ENCODE results near the gene RBM47.

Gene RBM47

DNA sequence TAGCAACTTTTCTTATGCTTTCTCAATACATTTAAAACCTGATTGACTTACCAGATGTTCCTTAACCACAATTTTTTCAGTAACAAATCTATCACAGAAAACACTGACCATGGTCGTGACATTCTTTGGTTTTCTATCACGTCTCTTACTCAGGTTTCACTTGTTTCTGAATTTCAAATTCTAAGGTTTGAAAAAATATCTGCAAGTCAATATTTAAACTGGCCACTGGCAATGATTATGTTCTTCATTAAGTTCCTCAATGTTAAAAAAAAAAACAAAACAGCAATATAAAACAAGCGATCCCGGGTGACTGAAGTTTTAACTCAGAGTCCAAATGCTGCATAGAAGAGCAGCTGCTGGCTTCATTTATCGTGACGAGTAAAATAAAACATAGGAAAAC is 128.9 kb downstream of the RBM47 start:
- no peak for DNase-seq (ENCODE audit: low read depth)
- TF ChIP-seq, protein P1, sequence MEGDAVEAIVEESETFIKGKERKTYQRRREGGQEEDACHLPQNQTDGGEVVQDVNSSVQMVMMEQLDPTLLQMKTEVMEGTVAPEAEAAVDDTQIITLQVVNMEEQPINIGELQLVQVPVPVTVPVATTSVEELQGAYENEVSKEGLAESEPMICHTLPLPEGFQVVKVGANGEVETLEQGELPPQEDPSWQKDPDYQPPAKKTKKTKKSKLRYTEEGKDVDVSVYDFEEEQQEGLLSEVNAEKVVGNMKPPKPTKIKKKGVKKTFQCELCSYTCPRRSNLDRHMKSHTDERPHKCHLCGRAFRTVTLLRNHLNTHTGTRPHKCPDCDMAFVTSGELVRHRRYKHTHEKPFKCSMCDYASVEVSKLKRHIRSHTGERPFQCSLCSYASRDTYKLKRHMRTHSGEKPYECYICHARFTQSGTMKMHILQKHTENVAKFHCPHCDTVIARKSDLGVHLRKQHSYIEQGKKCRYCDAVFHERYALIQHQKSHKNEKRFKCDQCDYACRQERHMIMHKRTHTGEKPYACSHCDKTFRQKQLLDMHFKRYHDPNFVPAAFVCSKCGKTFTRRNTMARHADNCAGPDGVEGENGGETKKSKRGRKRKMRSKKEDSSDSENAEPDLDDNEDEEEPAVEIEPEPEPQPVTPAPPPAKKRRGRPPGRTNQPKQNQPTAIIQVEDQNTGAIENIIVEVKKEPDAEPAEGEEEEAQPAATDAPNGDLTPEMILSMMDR (conservative IDR thresholded peaks at IDR 0.05; ENCODE audit: low read depth, low read length) = no peak
- no peak overlapping the region for H3K4me3 ChIP-seq (ENCODE audit: low read length)

DNA sequence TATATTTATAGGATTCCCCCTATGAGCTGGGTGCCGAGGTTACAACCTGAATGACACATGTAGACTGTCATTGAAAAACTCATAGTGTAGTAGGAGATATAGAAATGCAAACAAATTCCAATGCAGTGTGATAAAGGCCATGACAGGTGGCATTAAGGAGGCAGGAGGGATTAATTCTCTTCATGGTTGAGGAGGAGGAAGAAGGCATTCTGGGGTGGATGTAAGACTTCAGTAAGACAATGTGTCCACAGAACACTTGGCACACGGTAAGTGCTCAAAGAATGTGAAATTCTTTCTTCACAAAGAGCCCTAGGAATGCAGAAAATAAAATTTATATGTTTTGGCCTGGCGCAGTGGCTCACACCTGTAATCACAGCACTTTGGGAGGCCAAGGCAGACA is 136.5 kb downstream of the RBM47 start:
- no peak overlapping the region for H3K4me3 ChIP-seq (ENCODE audit: low read length)
- DNase-seq (ENCODE audit: low read depth) = no peak
- TF ChIP-seq, protein P1 (conservative IDR thresholded peaks at IDR 0.05; ENCODE audit: low read depth, low read length) = no peak

DNA sequence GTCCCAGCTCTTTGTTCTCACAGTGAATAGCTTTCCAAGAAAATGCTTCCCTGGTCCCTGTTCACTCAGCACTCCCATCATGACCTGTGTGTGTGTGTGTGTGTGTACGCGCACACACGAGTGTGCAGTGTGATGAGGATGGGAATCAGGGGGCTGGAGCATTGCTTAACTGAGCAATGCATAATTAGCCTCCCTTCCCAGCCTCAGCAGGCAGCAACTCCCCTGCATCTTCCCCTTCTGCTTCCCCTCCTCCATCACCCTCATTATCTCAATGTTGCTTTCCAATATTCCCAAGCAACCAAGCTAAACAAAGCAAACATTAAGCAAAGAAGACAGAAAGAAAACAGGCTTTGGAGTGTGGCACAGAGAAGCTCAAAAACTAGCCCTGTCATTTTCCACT is 137.0 kb downstream of the RBM47 start:
- TF ChIP-seq, protein P1 (conservative IDR thresholded peaks at IDR 0.05; ENCODE audit: low read depth, low read length) = no peak
- H3K4me3 ChIP-seq (ENCODE audit: low read length) = no peak overlapping the region
- DNase-seq (ENCODE audit: low read depth) = no peak

DNA sequence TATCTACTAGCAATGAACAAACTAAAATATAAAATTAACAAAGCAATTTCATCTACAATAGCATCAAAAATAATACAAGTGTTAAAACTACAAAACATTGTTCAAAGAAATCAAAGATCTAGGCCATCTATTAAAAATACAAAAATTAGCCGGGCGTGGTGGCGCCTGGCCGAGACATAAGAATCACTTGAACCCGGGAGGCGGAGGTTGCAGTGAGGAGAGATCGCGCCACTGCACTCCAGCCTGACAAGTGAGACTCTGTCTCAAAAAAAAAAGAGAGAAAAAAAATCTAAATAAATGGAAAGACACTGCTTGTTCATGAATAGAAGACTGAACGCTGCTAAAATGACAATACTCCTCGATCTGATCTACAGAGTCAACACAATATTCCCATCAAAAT is 139.2 kb downstream of the RBM47 start:
- TF ChIP-seq, protein P1 (conservative IDR thresholded peaks at IDR 0.05; ENCODE audit: low read depth, low read length) = no peak
- no peak for DNase-seq (ENCODE audit: low read depth)
- H3K4me3 ChIP-seq (ENCODE audit: low read length) = no peak overlapping the region

DNA sequence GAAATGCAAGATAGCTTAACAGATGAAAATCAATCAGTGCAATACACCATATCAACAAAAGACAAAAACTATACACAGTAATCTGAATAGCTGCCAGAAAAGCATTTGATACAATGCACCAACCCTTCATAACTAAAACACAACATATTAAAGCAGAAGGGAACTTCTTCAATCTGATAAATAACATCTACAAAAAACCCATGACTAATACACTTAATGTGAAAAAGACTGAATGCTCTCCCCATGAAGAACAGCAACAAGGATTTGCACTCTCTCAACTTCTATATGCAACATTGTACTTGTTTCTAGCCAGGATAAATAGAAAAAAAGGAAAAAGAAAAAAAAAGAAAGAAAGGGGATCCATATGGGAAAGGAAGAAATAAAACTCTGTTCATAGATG is 139.7 kb downstream of the RBM47 start:
- TF ChIP-seq, protein P1 (conservative IDR thresholded peaks at IDR 0.05; ENCODE audit: low read depth, low read length) = no peak
- no peak for DNase-seq (ENCODE audit: low read depth)
- H3K4me3 ChIP-seq (ENCODE audit: low read length) = no peak overlapping the region

DNA sequence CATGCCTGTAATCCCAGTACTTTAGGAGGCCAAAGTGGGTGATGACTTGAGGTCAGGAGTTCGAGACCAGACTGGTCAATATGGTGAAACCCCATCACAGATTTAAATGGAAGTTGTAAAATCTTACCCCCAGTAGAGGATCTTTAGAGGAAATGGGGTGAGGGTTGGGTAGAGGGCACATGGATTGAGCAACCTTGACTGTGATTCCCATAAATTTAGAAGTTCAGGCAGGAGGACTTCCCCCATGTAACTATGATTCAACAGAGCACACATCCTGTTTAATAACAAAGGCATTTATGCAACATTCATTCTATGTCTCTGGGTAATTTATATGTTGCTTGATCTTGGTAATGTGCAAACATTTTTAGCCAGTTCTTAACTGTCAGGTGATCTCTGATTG is 143.1 kb downstream of the RBM47 start:
- DNase-seq (ENCODE audit: low read depth) = no peak
- H3K4me3 ChIP-seq (ENCODE audit: low read length) = no peak overlapping the region
- TF ChIP-seq, protein P1 (conservative IDR thresholded peaks at IDR 0.05; ENCODE audit: low read depth, low read length) = no peak

DNA sequence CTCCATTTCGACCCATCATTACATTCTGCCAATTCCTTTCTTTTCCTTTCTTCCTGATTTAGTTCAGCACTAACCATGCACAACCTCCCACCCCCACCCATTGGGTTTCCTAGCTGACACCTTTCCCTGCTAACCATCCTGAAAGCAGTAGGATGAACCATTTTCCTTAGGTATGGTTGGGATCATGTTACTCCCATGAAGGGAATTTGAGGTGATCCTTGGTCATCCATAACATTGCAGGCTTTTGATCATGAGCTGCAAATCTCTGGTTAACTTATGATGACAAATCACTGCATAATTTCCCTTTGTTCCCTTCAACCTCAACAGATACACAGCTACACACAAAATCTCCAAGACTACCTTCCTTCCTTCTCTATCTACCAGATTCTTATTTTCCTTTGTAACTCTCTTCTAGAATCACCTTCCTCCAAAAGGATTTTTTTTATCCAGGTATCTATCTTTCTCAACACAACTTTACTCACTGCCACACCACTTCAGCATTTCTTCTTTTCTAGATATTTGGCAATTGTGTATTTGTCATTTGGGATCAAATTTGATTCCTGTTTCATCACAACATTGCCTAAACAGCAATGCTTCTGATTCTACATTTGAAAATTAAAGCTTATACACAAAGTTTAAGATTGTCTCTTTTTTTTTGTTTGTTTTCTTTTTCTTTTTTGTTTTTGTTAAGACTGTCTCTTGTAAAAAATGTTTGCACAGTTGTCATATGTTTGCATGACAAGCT is 145.1 kb downstream of the RBM47 start:
- no peak overlapping the region for H3K4me3 ChIP-seq (ENCODE audit: low read length)
- TF ChIP-seq, protein P1 (conservative IDR thresholded peaks at IDR 0.05; ENCODE audit: low read depth, low read length) = no peak
- no peak for DNase-seq (ENCODE audit: low read depth)

Measured in retinal pigment epithelial cell (primary cell).